ENCODE data around the gene PSAP. TPM values are rescaled to one million over a fixed set of nuclear protein-coding genes. Genes with fewer than 3 reads are reported as not detected.

The PSAP gene
- total RNA-seq, 1 donor from 2014 or later = 435 TPM

DNA sequence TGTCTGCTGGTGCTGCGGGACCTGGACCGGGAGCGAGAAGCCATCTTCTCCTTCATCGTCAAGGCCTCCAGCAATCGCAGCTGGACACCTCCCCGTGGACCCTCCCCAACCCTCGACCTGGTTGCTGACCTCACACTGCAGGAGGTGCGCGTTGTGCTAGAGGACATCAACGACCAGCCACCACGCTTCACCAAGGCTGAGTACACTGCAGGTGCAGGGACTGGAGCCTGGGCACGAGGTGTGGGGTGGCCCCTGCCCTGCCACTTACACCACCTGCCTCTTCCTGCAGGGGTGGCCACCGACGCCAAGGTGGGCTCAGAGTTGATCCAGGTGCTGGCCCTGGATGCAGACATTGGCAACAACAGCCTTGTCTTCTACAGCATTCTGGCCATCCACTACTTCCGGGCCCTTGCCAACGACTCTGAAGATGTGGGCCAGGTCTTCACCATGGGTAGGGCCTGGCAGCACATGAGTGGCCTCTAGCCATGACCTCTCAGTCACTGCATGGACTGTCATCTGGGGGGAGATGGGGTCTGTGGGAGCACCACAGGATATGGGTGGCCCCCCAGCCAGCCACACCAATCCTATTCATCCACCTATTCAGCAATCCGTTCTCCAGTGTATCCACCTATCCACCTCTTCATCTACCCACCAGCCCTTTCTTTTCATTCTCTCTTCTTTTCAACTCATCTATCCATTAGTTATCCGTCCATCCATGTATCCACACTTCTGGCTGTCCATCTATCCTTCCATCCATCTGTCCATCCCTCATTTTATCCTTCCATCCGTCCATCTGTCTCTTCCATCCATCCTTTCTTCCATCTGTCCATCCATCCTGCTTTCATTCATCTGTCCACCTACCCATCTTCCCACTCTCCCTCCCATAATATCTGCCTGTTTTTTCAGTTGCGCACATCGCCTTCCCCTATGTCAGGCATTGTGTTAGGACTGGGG lies 43.2 kb downstream of the PSAP start:
- no peak for DNase-seq

DNA sequence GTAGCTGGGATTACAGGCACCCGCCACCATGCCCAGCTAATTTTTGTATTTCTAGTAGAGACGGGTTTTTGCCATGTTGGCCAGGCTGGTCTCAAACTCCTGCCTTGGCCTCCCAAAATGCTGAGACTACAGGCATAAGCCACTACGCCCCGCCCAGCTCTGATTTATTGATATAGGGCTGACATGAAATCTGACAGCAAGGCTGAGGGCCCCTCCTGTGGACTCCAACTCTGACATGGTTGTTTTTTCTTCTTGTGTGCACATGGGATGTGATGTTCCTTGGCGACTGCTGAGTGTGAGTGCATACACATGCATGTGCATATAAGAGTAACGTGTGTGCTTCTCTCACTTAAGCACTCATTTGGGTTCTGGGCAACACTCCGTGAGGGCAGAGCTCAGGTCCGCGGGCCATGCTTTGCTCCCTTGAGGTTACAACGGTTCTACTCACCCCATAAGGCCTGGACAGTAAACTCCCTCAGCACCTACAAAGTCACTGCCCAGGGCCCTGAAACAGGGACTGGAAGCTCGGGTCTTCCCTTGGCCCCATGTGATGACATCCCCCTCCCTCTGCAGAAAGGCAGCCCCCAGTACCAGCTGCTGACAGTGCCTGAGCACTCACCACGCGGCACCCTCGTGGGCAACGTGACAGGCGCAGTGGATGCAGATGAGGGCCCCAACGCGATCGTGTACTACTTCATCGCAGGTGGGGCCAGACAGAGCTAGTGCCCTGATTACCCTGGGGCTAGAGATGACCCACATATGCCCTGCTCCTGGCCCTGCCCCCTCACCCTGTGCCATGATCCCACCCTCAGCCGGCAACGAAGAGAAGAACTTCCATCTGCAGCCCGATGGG lies 44.1 kb downstream of the PSAP start:
- DNase-seq = no peak

DNA sequence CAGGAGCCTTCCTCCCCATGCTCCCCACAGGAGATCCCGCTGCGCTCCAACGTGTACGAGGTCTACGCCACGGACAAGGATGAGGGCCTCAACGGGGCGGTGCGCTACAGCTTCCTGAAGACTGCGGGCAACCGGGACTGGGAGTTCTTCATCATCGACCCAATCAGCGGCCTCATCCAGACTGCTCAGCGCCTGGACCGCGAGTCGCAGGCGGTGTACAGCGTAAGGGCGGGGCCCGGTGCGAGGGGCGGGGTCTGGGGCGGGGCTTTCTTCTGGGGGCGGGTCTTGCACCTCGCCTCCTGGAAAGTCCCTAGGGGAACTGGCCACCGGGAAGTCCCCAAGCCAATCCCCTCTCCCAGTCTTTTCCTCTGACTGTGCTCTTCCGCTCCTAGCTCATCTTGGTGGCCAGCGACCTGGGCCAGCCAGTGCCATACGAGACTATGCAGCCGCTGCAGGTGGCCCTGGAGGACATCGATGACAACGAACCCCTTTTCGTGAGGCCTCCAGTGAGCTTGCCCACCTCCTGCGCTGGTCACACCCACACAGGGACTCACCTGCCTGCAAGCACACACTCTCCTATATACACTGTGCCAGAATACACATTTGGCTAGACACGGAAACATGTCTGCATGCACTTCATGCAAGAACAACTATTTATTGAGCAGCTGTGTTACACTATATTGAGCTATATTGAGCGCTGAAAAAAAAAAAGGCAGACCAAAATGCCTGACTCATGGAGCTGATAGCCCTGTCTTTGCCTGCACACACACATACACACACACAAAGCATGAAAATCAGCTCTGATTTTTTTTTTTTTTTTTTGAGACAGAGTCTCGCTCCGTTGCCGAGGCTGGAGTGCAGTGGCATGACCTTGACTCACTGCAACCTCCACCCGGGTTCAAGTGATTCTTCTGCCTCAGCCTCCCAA lies 45.0 kb downstream of the PSAP start:
- DNase-seq = no peak

DNA sequence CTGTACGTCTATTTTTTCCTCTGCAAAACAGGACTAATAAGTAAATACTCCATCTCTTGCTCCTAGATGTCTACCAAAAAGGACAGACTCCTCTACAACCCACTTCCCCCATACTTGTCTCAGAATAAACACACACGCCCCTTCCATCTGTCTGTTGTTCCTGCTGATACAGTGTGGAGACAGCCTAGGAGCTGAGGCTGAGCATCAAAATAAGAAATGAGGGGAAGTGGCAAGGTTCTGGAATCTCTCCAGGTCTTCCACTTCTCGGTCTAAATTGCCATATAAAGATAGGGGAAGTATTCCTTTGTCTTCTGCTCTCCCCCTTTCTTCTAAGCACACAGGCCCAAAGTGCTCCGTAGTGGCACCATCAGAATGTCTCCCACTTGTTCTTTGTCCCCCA lies 47.0 kb downstream of the PSAP start:
- DNase-seq = no peak

DNA sequence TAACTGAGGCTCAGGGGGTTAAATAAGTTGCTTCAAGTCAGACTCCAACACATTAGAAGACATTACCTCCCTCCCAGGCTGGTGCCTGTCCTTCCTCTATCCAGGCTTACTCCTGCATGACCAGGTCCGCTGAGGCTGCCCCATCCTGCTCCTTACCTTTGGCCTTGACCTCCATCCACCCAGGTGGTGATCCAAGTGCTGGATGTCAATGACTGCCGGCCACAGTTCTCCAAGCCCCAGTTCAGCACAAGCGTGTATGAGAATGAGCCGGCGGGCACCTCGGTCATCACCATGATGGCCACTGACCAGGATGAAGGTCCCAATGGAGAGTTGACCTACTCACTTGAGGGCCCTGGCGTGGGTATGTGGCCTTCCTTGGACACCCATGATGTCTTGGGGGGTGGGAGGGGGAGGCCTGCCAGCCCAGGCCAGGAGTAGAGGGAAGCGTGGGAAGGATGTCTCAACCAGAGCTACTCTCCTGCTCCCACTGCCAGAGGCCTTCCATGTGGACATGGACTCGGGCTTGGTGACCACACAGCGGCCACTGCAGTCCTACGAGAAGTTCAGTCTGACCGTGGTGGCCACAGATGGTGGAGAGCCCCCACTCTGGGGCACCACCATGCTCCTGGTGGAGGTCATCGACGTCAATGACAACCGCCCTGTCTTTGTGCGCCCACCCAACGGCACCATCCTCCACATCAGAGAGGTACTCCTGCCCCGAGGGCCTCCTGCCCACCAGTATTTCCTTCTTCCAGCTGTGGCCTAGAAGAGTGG lies 48.1 kb downstream of the PSAP start:
- DNase-seq = no peak

DNA sequence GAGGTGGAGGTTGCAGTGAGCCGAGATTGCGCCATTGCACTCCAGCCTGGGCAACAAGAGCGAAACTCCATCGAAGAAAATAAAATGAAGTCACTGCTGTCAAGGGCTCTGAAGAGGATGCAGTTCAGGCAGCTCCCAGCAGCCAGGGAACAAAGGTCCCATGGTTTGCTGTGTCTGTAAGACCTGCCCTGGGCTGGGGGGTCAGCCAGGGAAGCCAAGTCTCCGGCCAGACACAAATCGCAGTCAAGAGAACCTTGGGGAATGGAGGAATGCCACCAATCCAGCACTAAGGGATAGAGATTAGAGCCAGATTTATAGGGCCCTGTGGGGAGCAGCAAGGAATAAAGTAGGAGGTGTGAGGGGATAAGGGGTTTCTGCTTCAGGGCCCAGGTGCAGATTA lies 48.8 kb downstream of the PSAP start:
- DNase-seq = no peak

DNA sequence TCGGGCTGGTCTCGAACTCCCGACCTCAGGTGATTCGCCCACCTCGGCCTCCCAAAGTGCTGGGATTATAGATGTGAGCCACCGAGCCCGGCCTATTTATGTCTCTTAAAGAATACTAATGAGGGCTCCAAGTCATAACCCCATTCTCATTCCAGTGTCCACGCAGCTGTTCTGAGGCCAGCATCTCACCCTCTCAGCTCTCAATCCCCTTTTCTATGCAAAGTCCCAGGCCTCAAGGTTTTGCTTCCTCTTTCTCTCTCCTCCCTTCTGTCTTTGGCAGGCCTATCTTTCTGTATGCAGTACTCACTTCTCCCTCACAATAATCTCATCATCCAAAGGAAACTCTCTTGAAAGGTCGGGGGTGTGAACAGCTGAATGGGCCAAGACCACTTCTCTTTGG lies 49.7 kb downstream of the PSAP start:
- DNase-seq = no peak

DNA sequence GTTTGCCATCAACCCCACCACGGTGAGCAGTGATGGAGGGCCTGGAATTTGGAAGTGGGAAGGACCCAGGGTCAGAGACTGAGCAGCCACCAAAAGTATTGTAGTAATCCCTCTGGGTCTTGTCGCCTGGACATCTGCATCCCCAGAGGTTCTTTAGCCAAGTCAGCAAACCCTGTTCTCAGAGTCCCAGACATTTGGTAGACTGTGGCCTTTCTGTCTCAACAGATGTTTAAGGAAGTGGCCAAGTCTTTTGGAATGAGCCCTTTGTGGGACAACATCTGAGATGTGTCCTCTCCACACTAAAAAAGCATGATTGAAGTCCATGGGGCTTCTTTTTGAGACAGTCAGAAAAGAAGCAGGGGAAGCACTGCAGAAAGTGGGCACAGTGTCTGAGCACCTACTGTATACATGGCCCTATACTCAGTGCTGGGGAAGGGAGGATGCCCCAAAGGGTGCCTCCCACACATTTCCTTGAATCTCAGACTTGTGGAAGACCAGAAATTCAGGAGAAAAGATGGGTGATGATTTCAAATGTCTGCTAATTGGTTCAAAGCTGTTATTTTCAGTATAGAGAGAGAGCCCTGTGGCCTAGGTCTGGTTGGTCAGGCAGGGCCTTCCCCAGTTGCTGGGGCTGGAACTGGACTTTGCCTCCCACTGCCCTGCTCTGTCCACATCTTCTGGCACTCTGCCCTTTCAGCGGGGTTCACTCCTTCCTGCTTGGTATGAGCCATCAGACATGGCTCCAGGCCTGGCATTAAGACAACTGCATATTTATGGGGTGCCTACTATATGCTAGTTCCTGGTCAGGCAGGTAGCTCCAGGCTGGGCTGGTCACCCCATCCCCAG lies 51.2 kb downstream of the PSAP start:
- no peak for DNase-seq

DNA sequence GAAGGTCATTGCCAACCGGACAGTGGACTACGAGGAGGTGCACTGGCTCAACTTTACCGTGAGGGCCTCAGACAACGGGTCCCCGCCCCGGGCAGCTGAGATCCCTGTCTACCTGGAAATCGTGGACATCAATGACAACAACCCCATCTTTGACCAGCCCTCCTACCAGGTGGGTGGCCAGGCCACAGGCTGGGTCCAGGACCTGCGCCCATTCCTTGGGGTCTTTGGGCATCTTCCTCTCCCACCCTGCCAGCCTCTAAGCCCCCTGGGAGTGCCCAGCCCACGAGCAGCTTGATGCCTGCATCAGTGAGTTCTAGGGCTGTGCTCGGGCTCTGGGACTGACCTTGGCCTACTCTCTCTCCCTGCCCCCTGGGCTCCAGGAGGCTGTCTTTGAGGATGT lies 51.9 kb downstream of the PSAP start:
- DNase-seq = no peak

DNA sequence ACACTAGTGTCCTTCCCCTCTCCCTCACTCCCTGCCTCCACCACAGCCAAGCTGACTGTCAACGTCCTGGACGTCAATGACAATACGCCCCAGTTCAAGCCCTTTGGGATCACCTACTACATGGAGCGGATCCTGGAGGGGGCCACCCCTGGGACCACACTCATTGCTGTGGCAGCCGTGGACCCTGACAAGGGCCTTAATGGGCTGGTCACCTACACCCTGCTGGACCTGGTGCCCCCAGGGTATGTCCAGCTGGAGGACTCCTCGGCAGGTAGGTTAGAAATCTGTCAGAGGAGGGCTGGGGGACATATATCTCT lies 52.8 kb downstream of the PSAP start:
- DNase-seq = no peak

DNA sequence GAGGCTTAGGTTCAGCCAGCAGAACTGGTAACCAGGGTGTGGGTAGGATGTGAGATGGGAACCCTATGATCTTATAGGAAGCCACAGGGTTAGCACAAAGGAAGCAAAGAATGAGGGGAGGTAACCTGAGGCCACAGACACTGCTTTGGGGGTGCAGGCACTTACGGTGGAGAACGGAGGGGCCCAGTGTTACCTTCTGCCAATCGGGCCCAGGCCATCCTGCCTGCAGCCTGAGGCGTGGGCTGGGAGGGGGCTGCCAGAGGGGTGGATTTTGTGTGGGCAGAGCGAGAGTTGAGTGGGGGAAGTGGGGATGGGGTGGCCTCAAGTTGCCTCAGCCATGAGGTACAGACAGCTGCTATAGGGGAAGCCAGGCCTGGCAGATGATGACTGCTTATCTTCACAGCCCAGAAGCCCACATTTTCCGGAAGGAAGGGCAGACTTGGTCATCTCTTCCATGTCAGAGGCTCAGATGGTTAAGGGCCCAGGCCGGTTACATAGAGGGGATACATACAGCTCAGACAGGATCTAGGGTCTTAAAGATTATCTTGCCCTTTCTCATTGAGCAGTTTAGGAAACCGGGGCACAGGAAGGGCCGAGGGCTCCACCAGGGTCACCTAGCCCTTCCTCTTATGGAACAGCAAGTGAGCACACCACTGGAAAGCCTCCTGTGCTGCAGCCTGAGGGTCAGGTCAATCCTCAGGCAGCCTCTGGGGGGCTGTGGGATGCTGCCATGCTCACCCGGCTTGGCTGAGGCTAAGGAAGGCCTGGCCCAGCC lies 53.3 kb downstream of the PSAP start:
- no peak for DNase-seq

DNA sequence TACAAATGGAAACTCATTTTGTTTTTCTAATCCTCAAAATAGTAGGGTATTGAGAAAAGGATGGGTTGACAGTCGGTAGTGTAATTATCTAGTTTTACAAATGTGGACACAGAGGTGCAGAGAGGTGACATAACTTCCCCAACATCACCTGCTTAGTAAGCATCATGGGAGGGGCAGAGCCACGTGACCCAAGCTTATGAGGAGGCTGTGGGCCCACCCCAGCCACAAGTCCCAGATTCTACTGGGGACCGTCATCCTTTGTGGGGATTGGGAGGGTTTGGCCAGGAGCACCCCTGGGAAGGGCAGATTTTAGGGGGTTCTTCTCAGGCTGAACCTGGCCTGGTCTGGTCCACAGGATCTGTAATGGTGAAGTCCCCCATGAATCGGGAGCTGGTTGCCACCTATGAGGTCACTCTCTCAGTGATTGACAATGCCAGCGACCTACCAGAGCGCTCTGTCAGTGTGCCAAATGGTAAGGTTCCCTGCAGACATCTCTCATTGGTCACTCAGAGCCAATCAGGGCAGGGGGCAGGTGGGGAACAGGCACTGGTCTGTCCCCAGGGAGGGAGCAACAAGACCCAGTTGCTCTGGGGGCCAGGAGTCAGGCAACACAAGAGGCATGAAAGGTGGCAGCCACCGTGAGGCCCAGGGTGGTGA lies 54.2 kb downstream of the PSAP start:
- DNase-seq = no peak

DNA sequence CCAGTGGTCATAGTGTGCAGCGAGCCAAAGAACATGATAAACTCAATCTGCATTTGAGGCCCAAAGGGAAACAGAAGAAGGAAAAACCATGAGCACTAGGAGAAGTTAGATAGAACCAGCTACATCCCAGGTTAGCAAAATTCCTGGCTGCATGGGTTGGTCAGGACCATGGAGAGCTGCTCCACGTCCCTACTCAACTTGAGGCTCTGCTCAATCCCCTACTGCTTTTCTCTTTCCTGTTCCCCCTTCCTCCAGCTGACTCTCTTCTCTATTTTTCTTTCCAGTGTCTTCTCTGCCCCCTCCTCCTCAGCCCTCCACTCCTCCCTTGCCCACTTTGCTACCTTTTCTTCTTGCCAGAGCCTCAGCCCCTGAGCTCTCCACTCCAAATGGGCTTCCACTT lies 55.8 kb downstream of the PSAP start:
- no peak for DNase-seq

DNA sequence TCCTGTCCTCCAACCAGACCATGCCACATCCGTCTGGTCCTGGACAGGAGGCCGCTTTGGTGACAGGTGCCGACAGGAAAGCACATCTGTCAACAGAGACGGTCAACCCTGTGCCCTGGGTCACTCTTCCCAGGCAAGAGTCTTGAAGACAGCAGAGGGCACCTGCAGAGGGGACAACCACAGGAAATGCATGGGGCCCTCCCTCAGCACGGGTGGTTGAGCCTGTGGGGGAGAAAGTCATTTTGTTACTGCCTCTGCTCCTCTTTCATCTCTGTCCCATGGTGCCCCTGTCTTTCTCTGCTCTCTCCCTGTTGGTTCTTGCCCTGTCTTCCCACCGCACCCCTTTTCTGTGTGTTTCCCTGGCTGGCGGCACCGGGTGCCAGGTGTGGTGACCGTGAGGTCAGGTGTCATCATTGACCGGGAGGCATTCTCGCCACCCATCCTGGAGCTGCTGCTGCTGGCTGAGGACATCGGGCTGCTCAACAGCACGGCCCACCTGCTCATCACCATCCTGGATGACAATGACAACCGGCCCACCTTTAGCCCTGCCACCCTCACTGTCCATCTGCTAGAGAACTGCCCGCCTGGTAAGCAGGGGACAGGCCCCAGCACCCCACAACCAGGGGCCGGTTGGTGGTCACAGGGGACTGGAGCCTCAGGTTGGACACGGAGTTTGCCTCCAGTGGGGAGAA lies 60.2 kb downstream of the PSAP start:
- DNase-seq = no peak

DNA sequence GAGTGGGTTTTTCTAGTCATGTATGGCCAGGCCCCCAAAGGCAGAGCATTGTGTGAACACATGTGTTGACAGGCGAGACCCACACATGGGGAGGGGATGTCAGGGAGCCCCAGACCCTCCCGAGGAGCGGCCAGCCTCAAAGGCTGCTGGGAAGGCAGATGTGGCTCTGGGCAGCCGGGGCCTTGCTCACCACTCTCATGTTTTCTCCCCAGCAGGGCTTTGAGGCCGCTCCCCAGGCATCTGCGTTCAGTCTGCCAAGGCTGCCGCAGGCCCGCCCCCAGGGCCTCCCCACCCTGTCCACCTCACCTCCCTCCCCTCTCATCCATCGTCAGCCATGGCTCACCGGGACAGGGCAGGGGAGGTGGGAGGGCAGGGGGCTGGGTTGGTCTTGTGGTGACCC lies 61.2 kb downstream of the PSAP start:
- no peak for DNase-seq

DNA sequence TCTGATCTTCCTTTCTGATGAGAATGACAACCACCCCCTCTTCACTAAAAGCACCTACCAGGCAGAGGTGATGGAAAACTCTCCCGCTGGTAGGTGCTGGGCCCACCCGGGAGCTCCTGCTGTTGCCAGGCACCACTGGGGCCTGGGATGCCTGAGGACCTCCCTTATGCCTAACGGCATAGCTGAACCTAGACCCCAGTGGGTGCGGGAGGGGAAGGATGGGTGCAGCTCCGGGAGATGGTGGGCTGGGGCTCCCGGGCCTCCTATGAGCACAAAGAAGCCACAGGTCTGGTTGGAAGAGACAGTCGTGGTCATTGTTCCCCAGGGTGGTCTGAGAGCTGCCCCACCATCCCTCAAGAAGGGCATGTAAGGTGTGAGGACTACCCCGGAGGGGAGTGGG lies 62.1 kb downstream of the PSAP start:
- DNase-seq = no peak

DNA sequence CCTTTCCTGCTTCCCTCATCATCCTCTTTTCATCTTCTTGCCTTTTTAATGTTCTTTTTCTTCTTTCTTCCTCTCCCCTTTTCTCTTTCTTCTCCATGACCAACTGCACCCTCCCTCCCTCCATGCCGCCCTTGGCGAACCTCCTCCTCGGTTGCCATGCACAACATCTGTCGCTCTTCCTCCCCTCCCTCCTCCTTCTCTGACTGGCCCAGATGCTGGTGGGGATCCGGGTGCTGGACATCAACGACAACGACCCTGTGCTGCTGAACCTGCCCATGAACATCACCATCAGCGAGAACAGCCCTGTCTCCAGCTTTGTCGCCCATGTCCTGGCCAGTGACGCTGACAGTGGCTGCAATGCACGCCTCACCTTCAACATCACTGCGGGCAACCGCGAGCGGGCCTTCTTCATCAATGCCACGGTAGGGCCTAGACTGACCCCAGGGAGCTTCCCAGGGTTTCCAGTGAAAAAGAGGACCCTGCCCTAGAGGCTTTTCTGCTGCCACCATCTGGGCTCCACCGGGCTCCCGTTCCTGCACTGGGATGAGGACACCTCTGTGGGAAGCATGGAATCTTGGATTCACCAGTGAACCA lies 66.3 kb downstream of the PSAP start:
- DNase-seq = no peak
